NT2/D1 (cell line): ENCODE measurements around the gene UBASH3B.
A peak's percentile ranks its signal among the peaks of the same experiment; 100 is the strongest.

Experiments used
- DNase-seq: peaks from one replicate; pipeline ENCODE4 v3.0.0-alpha.2; 2011; ENCODE audit warnings: low read depth, low spot score
- H3K27me3 ChIP-seq: 2 replicates; pipeline ENCODE4 v1.6.0; 2011; ENCODE audit warnings: mild to moderate bottlenecking; ENCODE audit not compliant: insufficient read length, insufficient read depth
- H3K36me3 ChIP-seq: 2 replicates; pipeline ENCODE4 v1.6.1; 2011; ENCODE audit warnings: mild to moderate bottlenecking, low read length, mixed read lengths; ENCODE audit not compliant: insufficient read depth, insufficient read length
- H3K4me1 ChIP-seq: 2 replicates; pipeline ENCODE4 v1.5.1; 2011; ENCODE audit not compliant: insufficient read depth, insufficient read length
- H3K4me3 ChIP-seq: 2 replicates; pipeline ENCODE4 v1.5.1; 2011; ENCODE audit warnings: low read depth; ENCODE audit not compliant: insufficient read length
- H3K9ac ChIP-seq: 2 replicates; pipeline ENCODE4 v1.6.0; 2011; ENCODE audit warnings: low read depth; ENCODE audit not compliant: insufficient read length
- H3K9me3 ChIP-seq: 2 replicates; pipeline ENCODE4 v1.5.1; 2011; ENCODE audit warnings: mild to moderate bottlenecking, low read length; ENCODE audit not compliant: insufficient read depth
- SUZ12 ChIP-seq: IDR thresholded peaks from 2 replicates; pipeline ENCODE4 v1.6.1; 2011; ENCODE audit not compliant: insufficient read length, insufficient read depth; ENCODE audit errors: extremely low read depth
- YY1 ChIP-seq: IDR thresholded peaks from 2 replicates; pipeline ENCODE4 v1.6.1; 2011; ENCODE audit not compliant: insufficient read length, insufficient read depth
- ZNF274 ChIP-seq: IDR thresholded peaks from 2 replicates; pipeline ENCODE4 v1.6.1; 2011; ENCODE audit warnings: mild to moderate bottlenecking, low read depth, low read length

The UBASH3B gene

DNA sequence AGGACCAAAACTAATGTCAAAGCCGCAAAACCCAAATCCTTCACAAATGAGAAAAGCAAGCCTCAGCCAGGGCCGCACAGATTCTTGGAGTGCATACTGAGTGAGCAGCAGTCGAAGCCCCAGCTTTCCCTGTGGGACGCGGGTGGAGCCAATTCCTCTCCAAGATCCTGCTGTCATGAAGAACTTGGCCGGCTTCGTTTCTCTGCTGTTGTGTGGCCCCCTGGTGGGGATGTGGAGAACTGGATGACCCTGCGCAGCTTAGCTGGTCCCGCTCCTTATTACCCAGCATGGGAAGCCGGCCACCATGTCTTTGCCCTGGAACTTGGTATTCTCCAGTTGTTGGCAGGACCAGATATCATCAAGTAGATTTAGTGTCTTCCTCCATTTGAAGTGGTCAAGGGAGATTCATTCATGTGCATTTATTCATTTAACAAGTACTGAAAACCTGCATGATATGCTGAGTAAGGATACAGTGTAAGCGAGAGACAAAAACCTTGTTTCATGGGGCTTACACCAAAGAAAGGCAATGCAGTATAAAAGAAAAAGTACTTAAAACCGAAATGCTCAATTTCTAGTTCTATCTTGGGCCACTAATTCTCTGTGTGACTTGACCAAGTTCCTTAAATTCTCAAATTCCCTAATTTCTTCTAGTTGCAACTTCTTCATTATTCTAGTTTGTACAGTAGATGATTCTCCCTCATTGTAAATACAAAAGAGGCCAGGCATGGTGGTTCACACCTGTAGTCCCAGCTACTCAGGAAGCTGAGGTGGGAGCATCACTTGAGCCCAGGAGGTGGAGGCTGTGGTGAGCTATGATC lies 126.1 kb downstream of the UBASH3B start:
- no peak for TF ChIP-seq YY1
- no peak for TF ChIP-seq SUZ12
- TF ChIP-seq ZNF274 = no peak
- Histone ChIP-seq H3K36me3 (peaks cover 45% of the 10 kb centered on the region), H3K9me3 (no peaks in the 10 kb centered on the region), H3K4me1 (peaks cover 2% of the 10 kb centered on the region), H3K27me3 (no peaks in the 10 kb centered on the region), H3K9ac (no peak overlapping the region), H3K4me3 (no peak overlapping the region)
- peak; percentile 82 for DNase-seq

DNA sequence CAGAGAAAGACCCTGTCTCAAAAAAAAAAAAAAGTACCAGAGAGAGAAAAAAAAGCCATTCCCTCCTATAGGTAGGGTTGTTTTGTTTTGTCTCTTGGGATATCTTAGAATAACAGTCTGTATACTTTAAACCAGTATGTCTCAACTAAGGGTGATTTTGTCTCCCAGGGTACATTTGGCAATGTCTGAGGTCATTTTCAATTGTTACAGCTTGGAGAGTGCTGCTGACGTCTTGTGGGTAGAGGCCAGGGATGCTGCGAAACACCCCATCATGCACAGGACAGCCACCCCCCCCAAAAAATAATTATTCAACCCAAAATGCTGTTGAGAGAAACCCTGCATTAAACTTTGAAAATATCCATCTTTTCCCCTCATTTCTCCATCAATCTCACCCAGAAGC lies 126.7 kb downstream of the UBASH3B start:
- Histone ChIP-seq H3K4me3 (no peak overlapping the region), H3K9ac (no peak overlapping the region), H3K4me1 (peaks cover 2% of the 10 kb centered on the region), H3K9me3 (no peaks in the 10 kb centered on the region), H3K27me3 (no peaks in the 10 kb centered on the region), H3K36me3 (peaks cover 41% of the 10 kb centered on the region)
- TF ChIP-seq SUZ12 (no peak), ZNF274 (no peak), YY1 (no peak)
- DNase-seq = no peak

DNA sequence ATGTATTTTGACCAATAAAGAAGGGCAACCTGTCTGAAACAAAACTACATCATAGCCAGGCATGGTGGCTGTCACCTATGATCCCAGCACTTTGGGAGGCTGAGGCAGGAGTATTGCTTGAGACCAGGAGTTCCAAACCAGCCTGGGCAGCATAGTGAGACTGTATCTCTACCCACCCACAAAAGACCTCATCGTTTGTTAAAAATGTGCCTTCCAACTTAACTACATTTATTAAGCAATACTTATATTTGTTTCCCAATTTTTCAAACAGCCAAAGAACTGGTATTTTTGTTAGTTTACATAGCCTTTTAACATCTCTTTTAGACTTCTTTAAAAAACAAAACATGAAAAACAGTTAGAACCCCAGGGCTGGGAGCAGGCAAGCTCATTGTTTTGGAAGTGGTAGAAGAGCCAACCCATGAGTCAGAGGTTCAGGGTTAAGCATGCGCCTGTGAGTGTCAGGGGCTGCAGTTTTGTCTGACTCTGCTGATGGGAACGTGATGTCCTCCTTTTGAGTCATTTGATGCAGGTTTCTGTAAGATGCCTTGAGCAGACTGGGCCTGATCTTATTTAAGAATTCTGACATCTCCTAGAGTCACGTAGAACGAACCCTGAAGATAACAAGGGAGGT lies 128.9 kb downstream of the UBASH3B start:
- DNase-seq = peak; percentile 22
- Histone ChIP-seq H3K4me1 (peaks cover 2% of the 10 kb centered on the region), H3K4me3 (no peak overlapping the region), H3K27me3 (no peaks in the 10 kb centered on the region), H3K36me3 (peaks cover 39% of the 10 kb centered on the region), H3K9me3 (no peaks in the 10 kb centered on the region), H3K9ac (no peak overlapping the region)
- TF ChIP-seq SUZ12 (no peak), ZNF274 (no peak), YY1 (no peak)

DNA sequence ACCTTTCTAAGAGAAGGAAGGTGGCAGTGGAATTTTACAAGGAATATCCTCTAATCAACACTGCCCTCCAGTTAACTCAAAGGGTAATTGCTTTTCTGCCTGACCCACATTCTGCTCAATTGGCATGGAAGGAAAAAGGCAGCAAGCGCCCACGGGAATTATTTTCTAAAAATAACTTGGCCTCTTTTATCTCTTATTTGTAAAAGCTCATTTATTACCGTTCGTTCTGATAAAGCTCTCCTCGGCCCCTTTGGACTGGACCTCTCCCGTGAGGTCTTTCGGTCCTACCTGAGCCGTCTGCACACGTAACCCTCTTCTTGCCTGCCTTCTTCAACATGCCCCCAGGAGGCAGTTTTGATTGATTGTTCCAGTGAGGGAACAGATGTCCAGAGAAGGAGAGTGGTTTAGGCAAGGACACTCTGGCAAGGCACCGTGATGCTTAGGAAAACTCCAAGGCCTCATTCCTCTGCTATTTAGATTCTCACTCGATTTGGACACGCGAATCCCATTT lies 129.6 kb downstream of the UBASH3B start:
- Histone ChIP-seq H3K36me3 (peaks cover 41% of the 10 kb centered on the region), H3K9me3 (no peaks in the 10 kb centered on the region), H3K9ac (no peak overlapping the region), H3K4me1 (peaks cover 2% of the 10 kb centered on the region), H3K4me3 (no peak overlapping the region), H3K27me3 (no peaks in the 10 kb centered on the region)
- TF ChIP-seq SUZ12 (no peak), ZNF274 (no peak), YY1 (no peak)
- no peak for DNase-seq

DNA sequence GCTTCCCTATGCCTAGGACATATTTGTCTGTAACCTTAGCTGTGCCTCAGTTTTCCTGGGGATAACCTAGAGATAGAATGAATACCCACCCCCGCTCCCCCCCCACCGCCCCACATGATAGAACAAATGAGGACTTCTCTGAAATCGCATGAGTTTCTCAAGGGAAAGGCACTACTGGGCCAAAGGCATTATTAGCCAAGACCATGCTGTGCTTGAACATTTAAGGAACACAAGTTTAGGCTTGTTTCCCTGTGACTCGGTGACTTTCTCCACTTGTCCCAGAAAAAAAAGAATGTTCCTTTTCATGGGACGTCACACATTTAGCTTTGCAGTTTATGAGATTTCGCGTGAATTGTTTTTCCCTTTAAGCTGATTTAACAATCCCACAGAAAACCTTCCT lies 131.4 kb downstream of the UBASH3B start:
- Histone ChIP-seq H3K4me1 (no peaks in the 10 kb centered on the region), H3K9ac (no peak overlapping the region), H3K27me3 (no peaks in the 10 kb centered on the region), H3K4me3 (no peak overlapping the region), H3K36me3 (peaks cover 30% of the 10 kb centered on the region), H3K9me3 (no peaks in the 10 kb centered on the region)
- no peak for DNase-seq
- TF ChIP-seq SUZ12 (no peak), YY1 (no peak), ZNF274 (no peak)

DNA sequence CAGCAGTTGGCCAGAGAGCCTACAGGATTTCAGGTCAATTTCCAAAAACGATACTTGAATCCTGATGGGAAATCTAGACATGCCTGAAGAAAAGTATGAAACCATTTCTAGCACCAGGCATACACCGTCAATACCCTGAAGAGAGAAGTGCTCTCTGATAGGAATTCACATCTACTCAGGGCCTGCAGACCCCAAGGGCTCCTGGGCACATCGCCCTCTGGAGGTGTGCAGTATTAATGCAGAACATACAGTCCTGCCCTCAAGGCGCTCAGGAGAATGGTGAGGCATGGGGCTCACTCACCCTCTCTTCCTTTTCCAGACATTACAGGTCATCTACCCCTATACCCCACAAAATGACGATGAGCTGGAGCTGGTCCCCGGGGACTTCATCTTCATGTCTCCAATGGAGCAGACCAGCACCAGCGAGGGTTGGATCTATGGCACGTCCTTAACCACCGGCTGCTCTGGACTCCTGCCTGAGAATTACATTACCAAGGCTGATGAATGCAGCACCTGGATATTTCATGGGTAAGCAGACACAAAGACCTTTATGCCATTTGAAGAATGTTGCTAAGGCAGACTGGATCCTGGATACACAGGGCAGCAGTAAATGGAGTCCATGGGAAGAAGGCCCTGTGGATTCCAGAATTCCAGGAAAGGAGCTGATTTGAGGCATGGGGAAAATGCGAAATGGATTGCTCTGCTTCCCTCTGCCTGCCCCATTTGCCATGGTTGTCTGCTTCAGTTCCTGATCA lies 133.4 kb downstream of the UBASH3B start:
- H3K36me3 ChIP-seq = peaks cover 14% of the 10 kb centered on the region
- TF ChIP-seq SUZ12 (no peak), YY1 (no peak), ZNF274 (no peak)
- H3K9ac ChIP-seq = no peak overlapping the region
- H3K4me3 ChIP-seq = no peak overlapping the region
- no peak for DNase-seq
- no peaks in the 10 kb centered on the region for H3K9me3 ChIP-seq
- no peaks in the 10 kb centered on the region for H3K27me3 ChIP-seq
- no peaks in the 10 kb centered on the region for H3K4me1 ChIP-seq
